ENCODE measurements around the gene XYLT1. TPM values are rescaled to one million over a fixed set of nuclear protein-coding genes. Genes with fewer than 3 reads are reported as not detected.

The XYLT1 gene
- total and polyA plus RNA-seq, 10 of the 15 experiments (the other 5 are each of a cell fraction or from before 2014, with no cell fraction given), result 0.88 to 14.8 (median 5.8) TPM

DNA sequence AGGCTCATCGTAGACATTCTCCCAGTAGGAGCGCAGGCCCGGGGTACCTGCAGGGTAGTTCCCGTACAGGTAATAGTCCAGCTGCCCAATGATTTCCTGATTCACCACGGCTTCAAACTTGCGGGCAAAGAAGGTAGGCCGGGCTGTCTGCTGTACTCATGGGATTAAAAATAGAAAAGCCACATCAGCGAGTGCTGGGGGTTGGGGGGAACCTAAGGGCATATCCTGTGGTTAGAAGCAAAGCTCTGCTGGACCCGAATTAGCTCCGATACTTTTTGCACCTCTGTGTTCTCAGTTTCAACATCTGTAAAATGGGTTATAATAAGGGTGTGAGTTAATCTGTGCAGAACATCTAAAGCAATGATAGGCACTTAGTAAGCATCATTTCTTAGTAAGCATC, 336.2 kb downstream of the XYLT1 start (continued):
- TF ChIP-seq, protein P1, sequence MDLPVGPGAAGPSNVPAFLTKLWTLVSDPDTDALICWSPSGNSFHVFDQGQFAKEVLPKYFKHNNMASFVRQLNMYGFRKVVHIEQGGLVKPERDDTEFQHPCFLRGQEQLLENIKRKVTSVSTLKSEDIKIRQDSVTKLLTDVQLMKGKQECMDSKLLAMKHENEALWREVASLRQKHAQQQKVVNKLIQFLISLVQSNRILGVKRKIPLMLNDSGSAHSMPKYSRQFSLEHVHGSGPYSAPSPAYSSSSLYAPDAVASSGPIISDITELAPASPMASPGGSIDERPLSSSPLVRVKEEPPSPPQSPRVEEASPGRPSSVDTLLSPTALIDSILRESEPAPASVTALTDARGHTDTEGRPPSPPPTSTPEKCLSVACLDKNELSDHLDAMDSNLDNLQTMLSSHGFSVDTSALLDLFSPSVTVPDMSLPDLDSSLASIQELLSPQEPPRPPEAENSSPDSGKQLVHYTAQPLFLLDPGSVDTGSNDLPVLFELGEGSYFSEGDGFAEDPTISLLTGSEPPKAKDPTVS (IDR thresholded peaks at IDR 0.05; ENCODE audit: low read depth, low read length), result no peak
- peak; percentile 90 for TF ChIP-seq CBFB (IDR thresholded peaks at IDR 0.05; ENCODE audit: low read depth)
- no peak for TF ChIP-seq CHD4 (IDR thresholded peaks at IDR 0.05)
- TF ChIP-seq, protein P2, sequence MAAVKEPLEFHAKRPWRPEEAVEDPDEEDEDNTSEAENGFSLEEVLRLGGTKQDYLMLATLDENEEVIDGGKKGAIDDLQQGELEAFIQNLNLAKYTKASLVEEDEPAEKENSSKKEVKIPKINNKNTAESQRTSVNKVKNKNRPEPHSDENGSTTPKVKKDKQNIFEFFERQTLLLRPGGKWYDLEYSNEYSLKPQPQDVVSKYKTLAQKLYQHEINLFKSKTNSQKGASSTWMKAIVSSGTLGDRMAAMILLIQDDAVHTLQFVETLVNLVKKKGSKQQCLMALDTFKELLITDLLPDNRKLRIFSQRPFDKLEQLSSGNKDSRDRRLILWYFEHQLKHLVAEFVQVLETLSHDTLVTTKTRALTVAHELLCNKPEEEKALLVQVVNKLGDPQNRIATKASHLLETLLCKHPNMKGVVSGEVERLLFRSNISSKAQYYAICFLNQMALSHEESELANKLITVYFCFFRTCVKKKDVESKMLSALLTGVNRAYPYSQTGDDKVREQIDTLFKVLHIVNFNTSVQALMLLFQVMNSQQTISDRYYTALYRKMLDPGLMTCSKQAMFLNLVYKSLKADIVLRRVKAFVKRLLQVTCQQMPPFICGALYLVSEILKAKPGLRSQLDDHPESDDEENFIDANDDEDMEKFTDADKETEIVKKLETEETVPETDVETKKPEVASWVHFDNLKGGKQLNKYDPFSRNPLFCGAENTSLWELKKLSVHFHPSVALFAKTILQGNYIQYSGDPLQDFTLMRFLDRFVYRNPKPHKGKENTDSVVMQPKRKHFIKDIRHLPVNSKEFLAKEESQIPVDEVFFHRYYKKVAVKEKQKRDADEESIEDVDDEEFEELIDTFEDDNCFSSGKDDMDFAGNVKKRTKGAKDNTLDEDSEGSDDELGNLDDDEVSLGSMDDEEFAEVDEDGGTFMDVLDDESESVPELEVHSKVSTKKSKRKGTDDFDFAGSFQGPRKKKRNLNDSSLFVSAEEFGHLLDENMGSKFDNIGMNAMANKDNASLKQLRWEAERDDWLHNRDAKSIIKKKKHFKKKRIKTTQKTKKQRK (IDR thresholded peaks at IDR 0.05; ENCODE audit: low read depth, low read length), result no peak
- TF ChIP-seq MEF2B (IDR thresholded peaks at IDR 0.05; ENCODE audit: partially characterized antibody, poor library complexity, severe bottlenecking), result peak; percentile 93
- TF ChIP-seq RAD21 (IDR thresholded peaks at IDR 0.05; ENCODE audit: insufficient read depth, low read depth, low read length), result no peak
- 0 out of 2 replicates have a peak, but pooled peaks have one; percentile 30 for TF ChIP-seq CBX5 (IDR thresholded peaks at IDR 0.05; ENCODE audit: low read depth)
- TF ChIP-seq NFXL1 (IDR thresholded peaks at IDR 0.05; ENCODE audit: borderline replicate concordance), result no peak
- no peak for TF ChIP-seq ESRRA (IDR thresholded peaks at IDR 0.05; ENCODE audit: low read length)
- no peak for TF ChIP-seq NBN (IDR thresholded peaks at IDR 0.05)
- peak; percentile 83 for TF ChIP-seq BCL11A (IDR thresholded peaks at IDR 0.05; ENCODE audit: low read depth, low read length)
- no peak for TF ChIP-seq KAT2A (conservative IDR thresholded peaks at IDR 0.05; ENCODE audit: control insufficient read depth, low read depth, low read length)
- TF ChIP-seq ZNF207 (IDR thresholded peaks at IDR 0.05; ENCODE audit: borderline replicate concordance), result no peak
- 0 out of 2 replicates have a peak, but pooled peaks have one; percentile 17 for TF ChIP-seq IKZF1 (conservative IDR thresholded peaks at IDR 0.05)
- TF ChIP-seq SREBF2 (IDR thresholded peaks at IDR 0.05; ENCODE audit: low read length), result no peak
- no peak for TF ChIP-seq MLLT1 (IDR thresholded peaks at IDR 0.05)
- no peak for TF ChIP-seq PML (IDR thresholded peaks at IDR 0.05; ENCODE audit: low read length)
- peak; percentile 58 for TF ChIP-seq NR2F1 (conservative IDR thresholded peaks at IDR 0.05)
- TF ChIP-seq SMARCA5 (IDR thresholded peaks at IDR 0.05), result 0 out of 2 replicates have a peak, but pooled peaks have one; percentile 46
- TF ChIP-seq IKZF2 (IDR thresholded peaks at IDR 0.05), result peak; percentile 50 to 70
- TF ChIP-seq TCF7 (IDR thresholded peaks at IDR 0.05; ENCODE audit: borderline replicate concordance), result 0 out of 2 replicates have a peak, but pooled peaks have one; percentile 26
- TF ChIP-seq ZNF217 (IDR thresholded peaks at IDR 0.05), result peak; percentile 88
- TF ChIP-seq TBL1XR1 (IDR thresholded peaks at IDR 0.05; ENCODE audit: low read depth, low read length), result peak; percentile 97
- peak; percentile 66; the same call in 1 of the 2 replicates for TF ChIP-seq ZBED1 (IDR thresholded peaks at IDR 0.05; ENCODE audit: borderline replicate concordance)
- TF ChIP-seq MXI1 (IDR thresholded peaks at IDR 0.05; ENCODE audit: low read depth, low read length), result no peak
- TF ChIP-seq NR2C2 (IDR thresholded peaks at IDR 0.05; ENCODE audit: borderline replicate concordance, control insufficient read depth, insufficient read length, low read depth), result no peak
- TF ChIP-seq CREB1 (IDR thresholded peaks at IDR 0.05; ENCODE audit: low read depth), result 0 out of 2 replicates have a peak, but pooled peaks have one; percentile 36
- TF ChIP-seq CREM (IDR thresholded peaks at IDR 0.05; ENCODE audit: low read depth), result peak; percentile 64; the same call in 1 of the 2 replicates

Data from GM12878 (cell line).